Activated naive CD4-positive, alpha-beta T cell treated with anti-CD3 and anti-CD28 coated beads, Interleukin-2, amount 50 U/mL, for 16 hours (primary cell): Measurements from ENCODE around the gene PDZRN4.

Experiments
- DNase-seq: peaks from one replicate; pipeline ENCODE4 v3.0.0-alpha.2; 2020

PDZRN4 gene

DNA sequence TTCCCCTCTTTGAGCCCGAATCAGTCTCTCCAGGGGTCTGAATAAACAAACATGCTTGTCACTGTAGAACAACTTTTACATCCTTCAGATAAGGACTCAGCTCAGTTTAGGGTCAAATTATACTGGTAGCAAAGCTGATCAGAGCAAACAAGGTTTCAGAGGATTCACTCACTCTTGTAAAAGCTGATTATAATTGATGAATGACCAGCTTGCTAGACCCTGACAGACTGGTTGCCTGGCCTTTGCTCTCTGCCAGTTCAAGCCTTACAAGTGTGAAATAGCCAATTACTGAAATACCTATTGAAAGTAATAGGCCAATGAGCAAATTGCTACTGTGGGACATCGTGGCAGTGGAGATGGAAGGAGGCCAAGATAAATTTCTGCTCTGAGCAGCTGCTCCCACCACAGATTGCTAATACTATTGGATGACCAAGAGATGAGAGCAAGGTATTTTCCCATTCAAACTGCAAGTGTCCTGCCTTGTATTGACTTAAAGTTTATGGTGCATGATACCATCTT lies 177.6 kb downstream of the PDZRN4 start:
- no peak for DNase-seq

GRCh38 chr12:41367726-41368405 lies 179.7 kb downstream of the PDZRN4 start:
- no peak for DNase-seq

- no peak for DNase-seq
Observed at GRCh38 chr12:41380878-41381277, 192.8 kb downstream of the PDZRN4 start.

DNA sequence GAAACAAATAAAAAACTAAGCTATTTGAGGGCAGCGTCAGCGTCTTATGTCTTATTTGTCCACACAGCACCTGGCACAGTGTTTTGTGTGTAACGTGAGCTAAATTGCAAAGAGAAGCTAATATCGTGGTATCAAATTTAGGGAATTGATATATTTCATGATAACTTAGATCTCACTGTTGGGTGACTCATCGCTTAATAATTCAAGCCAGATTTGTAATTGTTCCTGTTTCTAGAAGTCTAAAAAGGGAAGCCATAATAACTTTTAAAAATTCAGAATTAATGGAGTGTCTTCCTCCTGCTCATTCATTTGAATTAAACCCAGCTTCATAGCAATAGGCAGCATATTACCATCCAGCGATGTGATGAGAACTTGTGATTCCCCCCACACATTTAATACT lies 214.7 kb downstream of the PDZRN4 start:
- DNase-seq: no peak

DNA sequence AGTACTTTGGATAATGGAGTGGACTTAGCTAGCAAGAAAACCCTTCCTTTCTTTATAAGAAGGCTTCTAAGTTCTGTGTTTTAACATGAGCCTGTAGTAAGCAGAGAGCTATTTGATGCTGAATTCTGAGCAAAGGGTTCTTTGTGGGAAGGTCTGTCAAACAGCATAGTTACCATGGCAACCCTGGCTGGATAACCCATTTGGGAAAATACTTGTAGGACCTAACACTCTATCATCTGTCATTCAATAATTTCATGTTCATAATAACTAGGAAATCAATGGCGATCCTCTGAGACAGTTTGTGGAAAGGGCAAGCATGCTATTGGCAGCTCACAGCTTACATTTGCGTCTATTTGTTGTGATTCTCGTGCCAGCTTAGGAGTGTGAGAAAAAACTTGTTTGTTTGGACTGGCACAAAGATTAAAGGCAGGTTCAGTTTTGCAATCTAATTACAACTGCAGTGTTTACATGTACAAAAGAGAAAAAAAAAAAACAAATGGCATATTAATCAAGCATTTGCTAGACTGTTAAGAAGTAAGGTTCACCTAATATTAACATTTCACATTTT lies 219.2 kb downstream of the PDZRN4 start:
- DNase-seq: no peak

- DNase-seq: no peak
Observed at GRCh38 chr12:41409628-41410027, 221.5 kb downstream of the PDZRN4 start.

DNA sequence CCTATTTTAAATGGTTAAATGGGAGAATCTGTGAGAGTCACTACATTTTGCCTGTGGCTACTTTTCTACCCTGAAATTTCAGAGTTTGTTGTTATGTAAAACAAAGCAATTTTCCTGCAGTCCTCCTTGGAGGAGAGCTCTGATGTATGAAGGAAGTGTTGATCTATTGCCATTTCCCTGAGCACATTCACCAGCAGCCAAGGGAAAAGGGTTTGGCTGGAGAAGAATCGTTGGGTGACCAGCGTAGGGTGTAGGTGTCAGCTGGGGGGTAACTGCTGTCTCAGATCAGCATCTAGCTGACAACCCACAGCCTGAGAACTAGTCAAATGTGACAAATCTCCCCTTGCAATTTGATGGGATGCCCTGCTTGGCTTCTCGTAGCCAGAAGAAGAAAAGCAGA lies 230.5 kb downstream of the PDZRN4 start:
- DNase-seq: no peak

DNA sequence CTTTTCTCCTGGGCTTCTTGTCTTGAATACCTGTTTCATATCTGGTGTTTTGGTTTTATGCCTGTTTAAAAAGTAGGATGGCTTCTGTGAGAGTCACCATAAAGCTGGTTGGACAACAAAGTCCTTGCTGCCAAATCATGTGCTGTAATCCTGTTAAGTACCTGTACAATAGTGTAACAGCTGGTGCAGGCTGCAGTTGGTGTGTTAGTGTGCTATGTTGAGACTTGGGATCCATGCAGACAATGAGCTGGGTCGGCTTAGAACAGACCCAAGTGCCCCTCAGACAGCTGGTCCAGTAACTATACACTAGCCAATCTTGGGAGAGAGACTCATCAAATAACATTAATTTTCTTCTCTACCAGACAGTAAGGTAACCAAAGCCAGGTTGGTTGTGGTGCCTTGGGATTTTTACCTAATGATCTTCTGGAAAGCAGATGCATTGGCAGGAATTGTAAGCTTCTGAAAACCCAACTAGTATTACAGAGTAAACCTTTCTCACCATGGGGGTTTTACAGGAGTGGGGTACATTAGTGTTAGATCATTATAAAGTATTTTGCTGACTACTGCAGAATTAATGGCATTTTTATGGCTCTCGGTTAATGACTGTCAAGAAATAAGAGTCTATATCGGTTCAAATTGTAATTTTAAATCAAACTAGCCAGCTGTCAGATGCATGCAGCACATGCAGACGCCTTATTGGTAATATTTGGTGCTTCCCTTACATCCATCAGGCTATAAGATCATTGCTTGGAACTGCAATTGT lies 231.2 kb downstream of the PDZRN4 start:
- no peak for DNase-seq

DNA sequence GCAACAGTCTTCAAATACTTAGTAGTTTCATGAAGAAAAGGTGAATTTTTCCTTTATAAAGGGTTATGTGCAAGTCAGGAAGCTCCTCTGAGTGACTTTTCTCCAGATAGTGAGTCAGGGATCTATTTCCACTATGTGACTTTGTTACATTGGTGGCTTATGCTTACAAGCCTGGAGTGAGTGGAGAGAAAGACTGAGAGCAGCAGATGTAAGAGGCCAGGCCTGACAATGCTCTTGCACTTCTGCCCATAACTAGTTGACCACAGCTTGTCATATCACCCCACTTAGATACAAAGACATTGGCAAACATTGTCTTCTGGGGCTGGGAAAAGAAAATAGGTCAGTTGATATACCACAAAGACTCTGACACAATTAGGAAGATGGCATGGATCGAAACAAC lies 236.5 kb downstream of the PDZRN4 start:
- DNase-seq: no peak

DNA sequence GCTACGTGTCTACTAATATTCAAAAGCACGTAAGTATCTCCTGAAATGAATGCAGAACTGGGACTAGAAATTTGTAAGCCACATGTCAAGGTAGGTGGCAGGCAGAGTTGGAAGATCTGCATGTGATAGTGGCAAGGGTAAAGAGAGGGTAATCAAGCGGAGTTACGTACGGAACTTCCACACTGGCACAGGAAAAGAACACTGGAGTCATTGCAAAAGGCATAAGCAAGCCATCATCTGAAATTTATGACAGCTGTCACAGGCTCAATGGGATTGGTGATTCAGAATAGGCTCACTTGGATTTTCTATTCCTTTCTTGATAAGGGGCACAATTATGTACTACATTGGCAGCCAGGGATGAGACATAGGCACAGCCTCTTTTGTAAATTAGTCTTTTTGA lies 245.3 kb downstream of the PDZRN4 start:
- no peak for DNase-seq

DNA sequence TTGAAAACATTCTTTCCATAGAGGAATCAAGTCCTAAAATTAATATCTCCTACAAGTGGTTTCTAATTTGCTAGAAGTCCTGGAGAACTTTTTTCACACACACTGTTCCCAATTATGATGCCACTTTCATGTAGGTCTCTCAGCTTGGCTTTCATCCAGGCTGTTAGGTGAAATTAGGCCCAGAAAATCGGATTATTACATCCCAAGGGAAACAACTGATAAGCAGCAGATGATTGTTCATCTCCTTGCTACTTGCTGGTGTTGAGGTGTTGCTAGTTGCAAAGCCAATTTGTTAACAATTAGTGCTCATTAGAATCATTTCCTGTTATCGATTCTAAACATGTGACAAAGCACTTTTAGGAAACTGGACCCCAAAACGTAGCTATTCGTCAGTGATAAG lies 248.0 kb downstream of the PDZRN4 start:
- DNase-seq: no peak

GRCh38 chr12:41437563-41437962 lies 249.4 kb downstream of the PDZRN4 start:
- DNase-seq: no peak

GRCh38 chr12:41438854-41439541 lies 250.9 kb downstream of the PDZRN4 start:
- DNase-seq: no peak

DNA sequence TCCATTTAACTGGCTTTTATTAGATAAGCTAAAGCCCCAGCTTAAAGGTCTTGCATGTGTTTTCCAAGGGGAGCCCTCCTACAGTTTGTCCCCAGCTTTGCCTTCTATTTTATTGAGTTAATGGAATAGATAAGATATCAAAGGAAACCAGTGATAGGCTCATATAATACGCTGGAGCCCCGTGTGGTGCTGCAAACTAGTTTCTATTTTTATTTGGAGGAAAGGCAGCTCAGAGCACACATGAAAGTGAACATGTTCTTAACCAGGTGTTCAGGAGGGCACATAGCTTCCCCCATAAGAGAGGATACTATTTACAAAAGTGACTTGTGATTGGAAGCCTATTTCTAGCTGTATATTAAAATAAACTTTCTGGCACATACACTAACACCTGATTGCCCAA lies 251.7 kb downstream of the PDZRN4 start:
- no peak for DNase-seq

DNA sequence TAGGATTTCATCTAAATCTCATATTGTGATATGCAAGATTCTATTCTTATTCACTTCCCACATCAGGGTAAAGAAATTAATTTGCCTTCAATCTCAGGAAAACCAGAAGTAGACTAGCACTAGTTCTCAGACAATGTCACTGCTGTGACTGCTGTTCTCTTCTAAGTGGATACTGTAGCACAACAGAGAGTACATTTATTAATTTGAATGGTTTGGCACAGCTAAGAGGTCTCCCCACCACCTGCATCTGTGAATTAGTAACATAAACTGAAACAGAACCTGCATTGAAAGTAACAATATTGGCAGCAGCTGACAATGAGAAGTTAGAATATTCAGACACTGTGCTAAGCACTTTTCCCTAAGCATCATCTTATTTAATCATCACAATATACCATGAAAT lies 253.1 kb downstream of the PDZRN4 start:
- DNase-seq: no peak

DNA sequence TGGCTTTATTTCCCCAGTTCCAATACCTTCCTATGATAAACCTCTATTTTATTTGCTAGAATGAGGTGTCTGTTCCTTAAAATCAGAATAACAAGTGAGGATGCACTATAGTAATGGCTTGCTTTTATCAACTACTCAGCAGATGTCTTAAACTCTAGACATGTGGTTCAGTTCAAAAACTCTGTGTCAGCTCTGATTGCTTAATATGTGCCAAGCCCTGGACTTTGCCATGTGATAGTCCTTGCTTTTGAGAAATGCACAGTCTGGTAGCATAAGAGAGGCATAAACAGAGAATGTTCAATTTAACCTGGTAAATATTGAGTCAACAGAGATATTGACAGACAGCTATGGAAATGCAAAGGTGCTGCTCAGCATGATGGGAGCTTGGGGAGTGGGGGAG lies 254.8 kb downstream of the PDZRN4 start:
- DNase-seq: no peak

- no peak for DNase-seq
Observed at GRCh38 chr12:41443690-41444089, 255.6 kb downstream of the PDZRN4 start.

GRCh38 chr12:41452838-41453407 lies 264.8 kb downstream of the PDZRN4 start:
- no peak for DNase-seq

DNA sequence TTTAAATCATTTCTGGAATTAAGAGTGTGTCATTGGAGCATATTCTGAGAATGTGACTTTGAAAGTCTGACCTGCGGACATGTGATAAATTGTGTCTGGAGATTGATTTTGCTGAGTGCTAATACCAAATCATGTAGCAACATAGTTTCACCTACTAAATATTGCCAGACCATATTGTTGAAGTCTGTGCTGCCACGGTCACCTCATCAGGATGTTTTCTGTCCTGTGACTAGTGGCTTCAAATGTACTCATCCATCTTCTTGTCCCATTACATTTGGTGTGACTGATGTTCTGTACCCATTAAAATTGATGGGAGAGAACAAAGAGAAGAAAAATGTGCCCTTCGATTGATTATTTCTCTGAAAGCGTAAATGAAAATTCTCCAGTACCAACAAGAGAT lies 265.3 kb downstream of the PDZRN4 start:
- DNase-seq: no peak

- no peak for DNase-seq
Observed at GRCh38 chr12:41459111-41459905, 271.2 kb downstream of the PDZRN4 start.

DNA sequence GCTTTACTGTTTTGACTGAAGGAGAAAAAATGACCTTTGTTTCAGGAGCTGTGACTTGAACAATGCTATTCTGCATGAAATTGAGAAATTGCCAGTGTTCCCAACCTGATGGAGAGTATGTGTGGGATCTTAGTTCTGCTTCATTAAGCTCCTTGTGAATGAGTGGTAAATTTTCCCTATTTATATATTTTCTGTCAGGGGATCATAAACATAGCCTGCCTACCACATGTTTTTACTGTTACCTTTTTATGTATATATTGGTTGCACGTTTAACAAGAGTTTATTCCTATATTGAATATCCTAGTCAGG lies 271.7 kb downstream of the PDZRN4 start:
- no peak for DNase-seq

- no peak for DNase-seq
Observed at GRCh38 chr12:41460906-41461305, 272.8 kb downstream of the PDZRN4 start.

- no peak for DNase-seq
Observed at GRCh38 chr12:41462312-41462711, 274.2 kb downstream of the PDZRN4 start.
